Measurements from ENCODE around the gene C3. TPM values are rescaled to one million over a fixed set of nuclear protein-coding genes. Genes with fewer than 3 reads are reported as not detected.
A peak's percentile ranks its signal among the peaks of the same experiment; 100 is the strongest.
"Not testable (repeated sequence)": the region's sequence is repeated elsewhere in the genome, so short reads cannot be mapped to it uniquely, and the experiment has no call there.

The C3 gene
- total RNA-seq, 1 donor from 2014 or later, result 11.4 TPM

DNA sequence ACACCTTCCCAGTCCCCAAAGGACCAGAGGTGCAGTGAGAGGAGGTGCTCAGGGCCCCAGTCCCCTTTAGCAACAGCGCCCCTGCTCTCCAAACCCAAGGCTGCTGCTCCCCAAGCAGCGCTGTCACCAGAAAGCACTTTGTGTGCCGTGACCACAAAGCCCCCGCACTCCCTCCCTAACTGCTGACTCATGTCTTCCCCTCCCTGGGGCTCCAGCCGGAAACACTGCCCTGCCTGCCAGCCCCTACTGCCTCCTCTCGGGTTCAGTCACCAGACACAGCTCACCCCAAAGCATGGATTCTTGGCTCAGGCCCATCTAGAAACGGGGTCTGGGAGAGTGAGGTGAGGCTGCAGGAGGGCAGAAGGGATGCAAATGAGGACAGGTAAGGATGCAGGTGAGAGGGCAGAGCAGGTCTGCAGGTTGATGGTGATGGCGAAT is 45.6 kb downstream of the C3 start:
- DNase-seq (ENCODE audit: low spot score in 2 of 2), result peak in 1 of 2 donors; percentile 50
- no peak for FAIRE-seq

- not testable (repeated sequence) for FAIRE-seq; DNase-seq (ENCODE audit: low spot score in 2 of 2)
Observed at GRCh38 chr19:6674408-6674807, 46.0 kb downstream of the C3 start.

- FAIRE-seq (no peak), DNase-seq (ENCODE audit: low spot score in 2 of 2) (no peak)
Observed at GRCh38 chr19:6672693-6673290, 47.7 kb downstream of the C3 start.

DNA sequence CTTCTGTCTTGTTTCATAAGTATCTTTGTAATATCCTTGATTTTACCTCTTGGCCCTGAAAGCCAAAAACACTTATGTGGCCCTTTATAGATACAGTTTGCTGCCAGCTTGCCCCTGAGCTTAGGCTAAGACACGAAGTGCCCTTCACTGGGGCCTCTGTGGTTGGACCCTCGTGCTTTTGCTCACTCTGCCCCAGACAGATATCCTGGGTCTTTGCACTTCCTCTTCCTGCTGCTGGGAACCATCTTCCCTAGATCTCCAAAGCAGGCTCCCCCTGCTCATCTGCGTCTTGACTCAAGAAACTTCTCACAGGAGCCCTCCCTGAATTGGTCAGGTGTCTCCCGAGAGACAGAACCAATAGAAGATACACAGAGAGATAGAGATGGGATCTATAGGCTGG is 48.5 kb downstream of the C3 start:
- DNase-seq (ENCODE audit: low spot score in 2 of 2) (no peak), FAIRE-seq (no peak)

GRCh38 chr19:6668691-6669090 is 51.8 kb downstream of the C3 start:
- DNase-seq (ENCODE audit: low spot score in 2 of 2), result no peak
- FAIRE-seq, result no peak

DNA sequence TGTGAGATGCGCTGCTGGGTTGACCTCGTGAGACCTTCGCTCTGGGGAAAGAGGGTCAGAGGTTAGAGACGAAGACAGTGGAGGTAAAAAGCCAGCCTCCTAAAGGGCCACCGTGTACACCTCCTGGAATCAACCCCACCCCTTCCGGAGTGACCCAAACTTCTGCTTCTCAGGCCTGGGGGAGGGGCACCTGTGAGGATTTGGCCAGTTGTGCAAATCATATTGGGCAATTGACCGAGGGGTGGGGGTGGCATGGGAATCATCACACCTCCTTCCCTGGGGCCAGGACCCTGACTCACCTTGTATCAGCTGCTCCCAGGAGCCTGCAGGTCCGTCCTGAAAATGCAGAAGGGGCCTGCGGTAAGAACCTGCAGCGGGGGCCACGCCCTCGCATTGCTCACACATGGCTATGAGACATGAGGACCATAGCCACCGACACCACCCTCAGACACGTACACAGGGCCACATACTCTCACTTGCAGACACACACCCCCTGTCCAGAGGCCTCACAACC is 53.3 kb downstream of the C3 start:
- FAIRE-seq (no peak), DNase-seq (ENCODE audit: low spot score in 2 of 2) (no peak)

DNA sequence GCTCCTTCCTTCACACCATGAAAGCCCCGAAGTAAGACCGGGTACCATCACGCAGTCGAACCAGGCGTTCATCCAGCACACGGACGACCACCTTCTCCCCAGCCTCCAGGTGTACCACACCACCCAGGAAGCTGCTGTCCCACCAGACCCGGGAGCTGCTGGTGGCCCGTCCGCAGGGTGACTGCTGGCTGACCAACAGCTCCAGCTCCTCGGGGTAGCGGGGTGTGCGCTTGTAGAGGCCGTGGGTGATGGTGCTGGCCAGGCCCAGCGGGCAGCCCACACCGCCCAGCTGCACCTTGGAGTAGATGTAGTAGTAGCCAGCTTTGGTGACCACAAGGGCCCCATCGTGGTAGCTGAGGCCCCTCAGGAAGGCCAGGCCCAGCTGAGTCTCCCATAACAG is 55.5 kb downstream of the C3 start:
- no peak for FAIRE-seq
- no peak for DNase-seq (ENCODE audit: low spot score in 2 of 2)

DNA sequence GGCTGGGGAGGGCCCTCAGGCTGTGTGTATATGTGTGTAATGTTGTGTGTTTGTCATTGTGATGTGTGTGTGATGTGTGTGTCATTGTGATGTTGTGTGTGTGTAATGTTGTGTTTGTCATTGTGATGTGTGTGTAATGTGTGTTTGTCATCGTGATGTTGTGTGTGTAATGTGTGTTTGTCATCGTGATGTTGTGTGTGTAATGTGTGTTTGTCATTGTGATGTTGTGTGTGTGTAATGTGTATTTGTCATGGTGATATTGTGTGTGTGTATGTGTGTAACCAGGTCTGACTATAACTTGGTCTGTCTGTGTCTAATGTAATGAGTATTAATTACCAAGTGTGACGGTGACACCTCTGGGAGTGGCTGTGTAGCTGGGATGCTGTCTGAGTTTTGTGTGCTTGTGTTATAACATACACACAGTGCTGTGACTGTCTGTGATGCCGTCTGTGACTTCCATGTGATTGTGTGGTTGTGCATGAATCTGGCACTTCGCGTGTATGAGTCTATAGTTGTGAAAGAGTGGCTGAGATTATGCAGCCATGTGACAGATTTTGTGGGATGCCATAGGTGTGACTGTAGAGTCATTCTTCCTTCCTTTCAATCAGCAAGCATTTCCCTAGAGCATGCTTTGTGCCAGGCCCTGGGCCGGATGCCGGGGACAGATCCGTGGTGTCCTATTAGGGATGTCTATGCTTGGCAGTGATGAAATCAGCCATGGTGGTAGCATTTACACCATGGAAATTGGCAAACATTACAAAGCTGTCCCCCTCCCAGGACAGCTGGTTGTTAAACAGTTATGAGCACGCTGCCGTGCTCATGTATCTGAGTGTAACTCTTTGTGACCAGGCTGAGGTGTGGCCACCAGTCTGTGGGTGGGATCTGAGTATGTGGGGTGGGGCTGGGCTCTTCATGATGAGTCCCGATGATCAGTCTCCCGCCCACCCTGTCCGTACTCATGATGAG is 56.9 kb downstream of the C3 start:
- FAIRE-seq (no peak), DNase-seq (ENCODE audit: low spot score in 2 of 2) (no peak)

DNA sequence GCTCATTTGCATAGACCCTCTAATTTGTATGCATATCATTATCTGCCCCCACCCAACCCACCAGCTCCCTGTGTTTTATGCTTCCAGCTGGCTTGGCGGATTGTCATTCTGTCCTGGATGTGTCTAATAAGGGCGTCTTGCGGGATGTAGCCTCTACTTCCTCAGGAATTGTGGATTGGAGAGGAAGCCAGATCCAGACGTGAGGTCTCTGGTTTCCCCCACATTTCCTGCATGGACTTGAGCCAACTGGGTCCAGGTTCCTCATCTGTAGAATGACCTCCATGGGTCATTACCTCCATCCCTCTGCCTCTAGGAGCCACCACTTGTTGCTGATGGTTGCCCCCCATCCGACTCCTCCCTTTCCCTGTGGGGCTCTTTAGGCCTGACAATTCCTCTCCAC is 57.7 kb downstream of the C3 start:
- DNase-seq (ENCODE audit: low spot score in 2 of 2) (no peak), FAIRE-seq (no peak)

GRCh38 chr19:6661509-6662244 is 58.8 kb downstream of the C3 start:
- DNase-seq (ENCODE audit: low spot score in 2 of 2), result not testable (repeated sequence)

GRCh38 chr19:6660930-6661329 is 59.5 kb downstream of the C3 start:
- DNase-seq (ENCODE audit: low spot score in 2 of 2), result no peak

More at GRCh38 chr19:6661509-6662244, 58.8 kb downstream of the C3 start:
- not testable (repeated sequence) for FAIRE-seq

GRCh38 chr19:6656390-6656789 is 64.1 kb downstream of the C3 start:
- DNase-seq (ENCODE audit: low spot score in 2 of 2), result not testable (repeated sequence)

More at GRCh38 chr19:6660930-6661329, 59.5 kb downstream of the C3 start:
- FAIRE-seq, result no peak

GRCh38 chr19:6654347-6655310 is 65.8 kb downstream of the C3 start:
- no peak for FAIRE-seq

More at GRCh38 chr19:6656390-6656789, 64.1 kb downstream of the C3 start:
- FAIRE-seq, result not testable (repeated sequence)

GRCh38 chr19:6652805-6653094 is 67.7 kb downstream of the C3 start:
- DNase-seq (ENCODE audit: low spot score in 2 of 2), result no peak
- FAIRE-seq, result no peak

More at GRCh38 chr19:6654347-6655310, 65.8 kb downstream of the C3 start:
- DNase-seq (ENCODE audit: low spot score in 2 of 2), result no peak

GRCh38 chr19:6651965-6652804 is 68.3 kb downstream of the C3 start:
- DNase-seq (ENCODE audit: low spot score in 2 of 2), result no peak
- FAIRE-seq, result no peak

GRCh38 chr19:6649185-6649584 is 71.3 kb downstream of the C3 start:
- FAIRE-seq, result no peak
- no peak for DNase-seq (ENCODE audit: low spot score in 2 of 2)

DNA sequence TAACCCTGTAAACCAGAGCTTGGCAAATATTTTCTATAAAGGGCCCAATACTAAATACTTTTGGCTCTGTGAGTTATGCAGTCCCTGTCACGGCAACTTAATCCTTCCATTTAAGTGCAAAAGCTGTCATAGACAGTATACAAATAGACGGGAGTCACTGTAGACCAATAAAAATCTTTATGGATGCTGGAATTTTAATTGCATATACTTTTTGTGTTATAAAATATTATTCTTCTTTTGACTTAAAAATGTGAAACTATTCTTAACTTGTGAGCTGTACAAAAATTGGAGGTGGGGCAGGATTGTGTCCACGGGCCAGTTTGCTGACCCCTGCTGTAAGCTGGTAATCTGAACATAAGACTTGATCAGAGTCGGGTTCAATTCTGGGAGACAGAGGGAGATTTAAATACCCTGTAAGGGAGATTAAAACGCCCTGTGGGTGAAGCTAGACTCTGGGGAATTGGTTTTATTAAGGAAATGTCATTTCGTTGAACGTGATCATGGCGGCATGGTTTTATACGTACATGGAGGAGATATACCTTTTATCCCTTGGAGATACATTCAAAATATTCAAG is 72.2 kb downstream of the C3 start:
- DNase-seq (ENCODE audit: low spot score in 2 of 2) (no peak), FAIRE-seq (no peak)

DNA sequence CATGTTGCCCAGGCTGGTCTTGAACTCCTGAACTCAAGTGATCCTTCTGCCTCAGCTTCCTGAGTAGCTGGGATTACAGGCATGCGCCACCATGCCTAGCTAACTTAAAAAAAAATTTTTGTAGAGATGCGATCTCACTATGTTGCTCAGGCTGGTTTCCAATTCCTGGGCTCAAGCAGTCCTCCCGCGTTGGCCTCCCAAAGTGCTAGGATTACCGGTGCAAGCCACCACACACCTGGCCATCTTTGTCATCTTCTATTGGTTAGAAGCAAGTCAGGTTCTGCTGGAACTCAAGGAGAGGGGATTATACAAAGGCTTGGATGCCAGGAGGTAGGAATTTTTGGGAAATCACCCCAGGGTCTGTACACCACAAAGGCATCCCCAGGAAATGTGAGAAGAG is 75.7 kb downstream of the C3 start:
- no peak for DNase-seq (ENCODE audit: low spot score in 2 of 2)
- no peak for FAIRE-seq

Data from frontal cortex (tissue), 4 donors.